ENCODE data around the gene GGCT.

The GGCT gene

DNA sequence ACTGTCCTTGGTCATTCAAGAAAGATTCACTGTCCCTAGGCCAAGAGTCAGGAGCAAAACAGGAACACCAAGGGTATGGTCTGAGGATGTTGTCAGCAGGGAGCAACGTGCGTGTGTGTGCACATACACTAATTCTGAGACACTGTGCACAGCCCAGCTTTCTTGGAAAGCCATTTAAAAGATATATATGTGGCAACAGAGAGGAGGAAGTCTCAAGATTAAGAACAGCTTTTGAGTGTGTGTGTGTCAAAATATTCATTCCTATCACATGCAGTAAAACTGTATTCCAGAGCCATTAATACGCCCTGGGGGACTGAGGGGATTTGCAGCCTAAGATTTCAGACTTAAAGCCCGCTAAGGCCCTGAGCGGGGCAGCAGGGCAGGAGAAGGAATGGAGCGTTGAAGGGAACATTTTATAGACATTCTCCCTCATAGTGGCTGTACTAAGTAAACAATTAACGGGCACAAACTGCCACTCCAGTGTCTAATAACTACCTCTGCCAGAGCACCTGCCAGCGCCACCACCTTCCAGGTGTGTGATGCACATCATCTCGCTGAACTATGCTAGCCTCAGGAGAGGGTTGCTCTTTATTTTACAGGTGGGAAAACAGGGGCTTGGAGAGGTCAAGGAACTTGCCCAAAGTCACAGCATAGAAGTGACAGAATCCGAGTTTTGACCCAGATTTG lies 28.0 kb downstream of the GGCT start:
- FAIRE-seq: no peak

DNA sequence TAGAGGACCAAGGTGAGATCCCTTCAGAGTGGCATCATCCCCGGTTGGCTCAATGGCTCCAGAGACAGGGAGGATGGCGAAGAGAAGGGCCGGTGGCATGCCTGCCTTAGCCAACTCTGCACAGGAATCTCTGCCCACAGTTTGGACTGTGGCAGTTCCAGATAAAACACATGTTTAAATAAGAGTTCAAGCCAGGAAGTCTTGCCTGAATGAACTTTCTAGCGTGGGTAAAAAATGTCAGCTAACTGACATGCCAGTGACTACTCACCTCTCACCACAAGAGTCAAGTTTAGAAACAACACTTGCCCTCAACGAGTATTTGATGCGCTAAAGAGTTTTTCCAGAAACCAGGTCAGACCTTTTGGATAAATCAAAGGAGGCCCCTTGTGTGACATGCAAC lies 29.0 kb downstream of the GGCT start:
- FAIRE-seq: no peak

DNA sequence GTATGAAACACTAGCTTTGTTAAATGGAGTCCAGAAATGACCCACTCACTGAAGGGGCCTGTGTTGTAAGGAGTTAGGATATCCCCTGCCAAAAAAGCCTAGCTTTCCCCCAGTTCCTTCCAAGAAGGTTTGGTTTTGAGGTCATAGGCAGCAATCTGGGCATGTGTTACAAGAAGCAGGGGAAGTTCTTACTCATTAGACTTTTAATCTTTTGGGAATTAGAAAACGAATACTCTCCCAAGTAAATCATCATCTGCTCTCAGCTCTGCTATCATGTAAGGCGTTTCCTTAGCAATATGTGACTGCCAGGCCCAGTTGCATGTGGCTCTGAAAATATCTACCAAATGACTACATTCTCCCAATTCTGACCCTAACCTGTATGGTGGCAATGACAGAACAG lies 29.7 kb downstream of the GGCT start:
- FAIRE-seq: no peak

DNA sequence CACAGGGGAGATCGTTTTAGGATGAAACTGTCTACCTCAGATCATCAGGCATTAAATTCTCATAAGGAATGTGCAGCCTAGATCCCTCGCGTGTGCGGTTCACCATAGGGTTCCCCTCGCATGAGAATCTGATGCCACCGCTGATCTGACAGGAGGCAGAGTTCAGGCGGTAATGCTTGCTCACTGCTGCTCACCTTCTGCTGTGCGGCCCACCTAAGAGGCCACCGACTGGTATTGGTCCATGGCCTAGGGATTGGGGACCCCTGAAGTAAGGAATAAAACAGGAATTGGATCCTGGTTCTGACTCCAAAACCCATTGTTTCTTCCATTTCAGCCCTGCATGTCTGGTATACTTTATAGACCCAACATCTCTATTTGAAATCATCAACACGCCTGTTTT lies 30.1 kb downstream of the GGCT start:
- FAIRE-seq: no peak

DNA sequence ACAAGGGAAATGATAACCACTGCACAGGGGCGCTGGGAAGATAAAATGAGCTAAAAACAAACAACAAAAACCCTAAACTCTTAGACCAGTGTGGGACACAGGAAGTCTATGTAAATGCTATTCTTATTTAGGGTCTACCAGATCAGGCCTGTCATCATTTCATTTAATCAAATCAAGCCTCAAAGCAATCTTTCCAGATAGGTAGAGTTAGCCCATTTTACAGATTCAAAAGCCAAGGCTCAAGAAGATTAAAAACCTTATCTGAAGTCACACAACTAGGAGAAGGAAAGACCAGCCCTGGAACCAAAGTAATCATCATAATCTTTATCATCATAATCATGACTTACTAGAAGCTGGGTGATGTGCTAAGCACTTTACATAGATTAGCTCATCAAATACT lies 30.7 kb downstream of the GGCT start:
- no peak for FAIRE-seq

DNA sequence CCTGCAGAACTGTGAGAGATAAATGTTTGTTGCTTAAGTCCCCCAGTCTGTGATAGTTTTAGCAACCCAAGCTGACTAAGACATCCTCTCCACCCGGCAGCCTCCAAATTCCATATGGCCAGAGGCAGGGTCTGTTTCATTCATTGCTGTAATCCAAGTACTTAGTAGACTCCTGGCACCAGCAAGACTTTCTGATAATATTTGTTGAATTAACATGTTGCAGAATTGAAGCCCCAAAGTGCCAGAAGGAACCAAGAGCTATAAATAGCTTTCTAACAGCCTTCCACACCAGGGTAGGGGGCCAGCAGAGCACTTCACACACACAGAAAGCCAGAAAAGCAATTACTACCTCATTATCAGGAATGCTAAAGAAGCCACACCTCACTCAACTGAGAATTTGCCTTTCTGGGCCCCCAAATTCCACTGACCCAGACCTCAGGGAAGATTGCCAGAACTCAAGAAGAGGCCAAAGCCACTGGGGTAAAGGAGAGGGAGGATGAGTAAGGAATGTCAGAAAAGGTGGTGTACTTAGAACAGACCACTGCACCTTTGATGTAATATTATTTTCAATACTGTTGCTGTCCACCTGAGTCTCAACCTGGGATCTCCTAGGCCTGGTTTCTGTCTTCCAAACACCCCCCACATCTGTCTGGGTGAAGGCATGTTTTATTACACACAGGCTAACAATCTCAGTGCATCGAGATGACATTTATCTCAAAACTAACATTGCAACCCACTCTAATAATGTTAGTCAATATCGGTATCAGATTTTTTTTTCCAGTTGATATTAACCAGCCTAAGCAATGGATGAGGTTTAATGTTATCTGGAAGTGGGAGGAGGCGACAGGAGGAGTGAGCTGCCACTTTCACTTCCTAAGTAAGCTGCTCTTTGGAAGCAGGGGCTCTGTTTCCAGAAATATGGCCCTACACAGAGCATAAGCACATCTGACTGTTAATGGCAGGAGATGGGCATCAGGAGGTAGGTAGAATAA lies 31.5 kb downstream of the GGCT start:
- no peak for FAIRE-seq

DNA sequence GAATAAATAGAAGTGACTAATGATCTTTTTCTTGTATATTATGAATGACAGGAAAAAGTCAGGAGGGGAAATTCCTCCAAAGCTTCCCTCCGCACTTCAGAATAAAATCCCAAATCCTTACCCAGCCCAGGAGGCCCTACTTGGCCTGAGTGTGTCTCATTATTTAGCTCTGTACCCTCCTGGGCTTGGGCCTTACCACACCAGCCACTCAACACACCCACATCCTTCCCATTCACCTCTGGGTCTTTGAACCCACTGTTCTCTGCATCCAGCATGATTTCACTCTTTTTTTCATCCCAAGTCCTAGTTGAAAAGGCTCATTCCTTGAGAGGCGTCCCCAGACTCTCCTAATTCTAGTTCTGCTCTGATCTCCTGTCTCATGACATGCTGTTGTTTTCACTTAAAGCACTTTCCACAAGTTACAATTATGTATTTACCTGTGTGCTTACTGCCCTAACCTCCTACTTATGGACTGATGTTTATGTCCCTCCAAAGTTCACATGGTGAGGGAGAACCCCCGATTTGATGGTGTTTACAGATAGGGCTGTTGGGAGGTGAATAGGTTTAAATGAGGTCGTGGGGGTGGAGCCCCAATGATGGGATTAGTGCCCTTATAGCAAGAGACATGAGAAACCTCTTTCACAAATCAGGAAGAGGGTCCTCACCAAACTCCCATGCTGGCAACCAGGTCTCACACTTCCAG lies 32.4 kb downstream of the GGCT start:
- no peak for FAIRE-seq

DNA sequence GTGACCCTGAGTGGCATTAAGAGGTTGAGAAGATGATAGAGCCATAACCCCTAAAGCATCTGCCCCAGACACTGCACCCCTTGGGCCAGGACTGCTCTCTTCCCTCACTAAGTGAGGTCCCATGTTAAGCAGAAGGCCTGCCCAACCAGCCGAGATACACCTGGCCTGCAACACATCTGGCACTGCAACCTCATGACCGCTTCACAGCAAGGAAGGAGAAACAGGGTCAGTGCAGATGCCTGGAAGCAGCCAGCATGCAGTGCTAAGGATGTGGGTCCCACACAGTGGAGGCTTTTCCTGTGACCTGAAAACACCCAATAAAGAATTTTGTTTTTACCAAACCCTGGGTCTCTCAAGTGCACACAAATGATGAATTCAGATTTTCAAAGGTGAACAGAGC lies 33.4 kb downstream of the GGCT start:
- FAIRE-seq: no peak

DNA sequence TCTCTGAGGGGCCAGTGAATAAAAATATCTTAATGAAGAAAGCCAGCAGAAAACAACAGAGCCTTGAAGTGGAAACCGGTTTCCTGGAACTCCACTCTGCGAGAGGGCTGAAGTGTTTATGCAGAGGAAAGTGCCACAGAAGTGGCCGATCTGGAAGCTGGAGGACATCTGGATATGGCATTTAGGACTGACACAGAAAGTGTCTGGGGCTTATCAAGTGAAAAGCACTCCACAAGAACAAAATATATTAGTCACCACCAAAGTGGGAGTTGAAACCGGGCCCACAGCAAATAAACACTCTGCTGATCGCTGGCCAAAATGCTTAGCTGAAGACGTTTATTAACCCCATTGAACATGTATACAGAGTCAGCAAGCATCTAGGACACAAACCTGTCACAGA lies 33.9 kb downstream of the GGCT start:
- FAIRE-seq: no peak

DNA sequence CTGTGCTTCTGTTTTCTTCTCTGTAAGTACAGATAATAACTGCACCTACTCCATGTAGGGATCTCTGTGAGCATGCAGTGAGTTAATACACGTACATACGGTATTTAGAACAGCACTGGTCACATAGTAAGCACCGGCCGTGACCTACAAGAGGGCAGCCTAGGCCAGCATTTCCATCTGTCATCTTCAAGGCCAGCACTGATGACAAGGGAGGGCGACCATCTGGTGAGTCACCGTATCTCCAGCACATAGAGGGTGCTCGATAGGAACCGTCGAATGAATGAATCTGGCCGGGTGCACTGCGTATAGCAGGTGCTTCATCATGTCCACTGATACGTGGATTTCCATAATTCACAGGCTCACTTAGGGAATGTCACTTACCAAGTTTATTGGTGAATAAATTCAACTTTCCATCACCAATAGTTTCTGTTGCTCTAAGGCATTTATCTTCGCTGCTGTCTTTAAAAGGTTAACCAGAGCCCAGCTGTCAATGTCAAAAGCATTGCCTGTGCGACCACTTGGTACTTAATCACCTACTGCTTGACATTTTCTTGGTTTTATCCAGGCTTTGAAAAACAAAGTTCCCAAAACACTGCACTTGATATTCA lies 34.4 kb downstream of the GGCT start:
- FAIRE-seq: no peak

DNA sequence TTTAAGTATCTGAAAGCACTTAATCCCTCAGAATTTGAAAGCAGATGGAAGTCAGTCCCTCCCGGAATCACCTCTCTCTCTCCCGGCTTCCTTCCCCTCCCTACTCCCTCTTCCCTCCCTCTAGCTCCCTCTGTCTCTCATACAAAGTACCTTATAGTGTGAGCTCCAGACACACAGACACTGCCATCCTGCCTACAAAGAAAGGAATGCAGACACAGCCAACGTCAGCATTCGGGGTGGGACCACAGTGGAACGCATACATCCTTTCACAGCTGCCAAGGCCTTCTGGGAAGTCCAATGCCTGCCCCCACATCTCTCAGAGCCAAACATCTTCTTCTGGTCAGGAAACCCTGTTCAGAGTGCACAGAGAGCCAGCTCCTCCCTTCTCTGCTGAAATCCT lies 35.3 kb downstream of the GGCT start:
- FAIRE-seq: no peak

DNA sequence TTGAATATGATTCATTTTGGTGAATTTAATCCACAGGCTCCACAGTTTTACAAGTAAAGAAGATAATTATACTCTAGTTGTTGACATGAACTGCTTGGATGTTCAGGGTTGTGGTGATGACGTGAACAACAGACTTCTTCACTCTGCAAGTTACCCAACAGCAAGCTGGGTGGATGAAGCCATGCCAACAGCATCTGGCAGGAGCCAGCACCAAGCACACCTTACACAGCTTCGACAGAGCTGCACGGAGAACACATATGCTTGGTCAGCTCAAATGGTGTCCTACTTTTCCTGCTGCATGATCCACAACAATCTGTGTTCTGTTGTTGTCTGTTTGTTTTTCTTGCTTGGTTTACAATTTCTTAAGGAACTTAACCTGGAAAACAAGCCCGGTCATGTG lies 35.8 kb downstream of the GGCT start:
- FAIRE-seq: no peak

DNA sequence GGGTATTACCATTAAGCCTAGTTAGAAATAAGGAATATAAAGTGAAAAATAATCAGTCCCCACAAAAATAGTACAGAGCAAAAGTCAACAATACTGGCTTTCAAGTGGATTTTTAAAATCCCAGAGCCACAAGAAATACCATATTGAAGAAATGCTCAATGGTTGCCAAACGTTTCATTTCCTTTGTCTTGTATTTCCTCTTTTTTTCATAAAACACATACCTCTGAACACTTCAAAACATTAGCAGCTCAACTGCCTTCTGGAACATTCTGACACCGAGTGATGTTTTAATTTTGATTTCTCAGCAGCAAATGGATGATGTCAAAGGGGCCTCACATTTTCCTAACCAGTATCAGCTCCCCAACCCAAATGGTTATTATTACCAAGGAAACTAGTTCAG lies 36.6 kb downstream of the GGCT start:
- FAIRE-seq: no peak

DNA sequence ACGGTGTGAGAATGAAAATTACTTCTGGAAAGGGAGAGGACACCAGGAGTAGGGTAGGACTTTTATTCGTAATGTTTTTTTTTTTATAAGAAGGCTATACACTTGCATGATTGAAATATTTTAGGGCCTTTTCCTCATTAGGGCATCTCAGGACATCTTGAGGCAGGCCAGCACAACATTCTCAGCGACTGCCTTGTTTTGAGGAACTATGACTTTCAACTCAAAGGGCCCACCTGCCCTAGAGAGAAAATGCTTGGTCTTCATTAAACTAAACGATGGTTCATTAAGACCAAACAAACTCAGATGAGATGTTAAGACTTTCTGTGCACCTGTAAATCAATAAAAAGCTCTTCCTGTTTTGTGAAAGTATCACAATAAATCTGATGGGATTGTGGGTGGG lies 37.4 kb downstream of the GGCT start:
- FAIRE-seq: no peak

DNA sequence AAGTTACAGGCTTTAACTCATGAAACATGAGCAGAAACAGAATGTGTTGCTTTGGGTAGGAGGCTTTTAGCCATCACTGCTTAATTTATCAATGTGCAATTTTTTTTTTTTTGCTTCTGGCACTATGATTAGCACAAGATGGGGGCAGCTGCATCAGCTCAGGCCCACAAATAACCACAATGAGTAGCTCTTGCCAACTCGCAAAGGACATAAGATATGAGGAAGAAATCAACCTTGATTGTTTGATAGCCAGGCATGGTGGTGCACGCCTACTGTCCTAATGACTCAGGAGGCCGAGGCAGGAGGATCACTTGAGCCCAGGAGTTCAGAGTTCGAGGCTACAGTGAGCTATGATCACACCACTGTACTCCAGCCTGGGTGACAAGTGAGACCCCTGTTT lies 38.4 kb downstream of the GGCT start:
- FAIRE-seq: no peak

DNA sequence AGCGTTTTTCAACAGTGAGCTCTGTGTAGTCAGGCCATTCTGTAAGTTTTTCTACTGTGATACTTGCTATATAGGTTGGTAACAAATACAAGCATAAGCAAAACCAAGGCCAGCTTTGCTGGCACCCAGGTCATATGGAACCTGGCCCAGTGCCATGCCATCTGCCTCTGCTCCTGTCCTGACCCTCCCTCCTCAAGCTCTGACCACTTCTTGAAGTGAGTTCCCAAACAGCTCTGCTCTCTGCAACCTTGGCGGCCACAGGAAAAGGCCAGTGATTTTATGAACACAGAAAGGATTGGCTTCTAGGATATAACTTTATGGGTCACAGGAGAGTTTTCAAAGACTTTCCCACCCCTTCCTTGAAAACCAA lies 38.8 kb downstream of the GGCT start:
- FAIRE-seq: no peak

DNA sequence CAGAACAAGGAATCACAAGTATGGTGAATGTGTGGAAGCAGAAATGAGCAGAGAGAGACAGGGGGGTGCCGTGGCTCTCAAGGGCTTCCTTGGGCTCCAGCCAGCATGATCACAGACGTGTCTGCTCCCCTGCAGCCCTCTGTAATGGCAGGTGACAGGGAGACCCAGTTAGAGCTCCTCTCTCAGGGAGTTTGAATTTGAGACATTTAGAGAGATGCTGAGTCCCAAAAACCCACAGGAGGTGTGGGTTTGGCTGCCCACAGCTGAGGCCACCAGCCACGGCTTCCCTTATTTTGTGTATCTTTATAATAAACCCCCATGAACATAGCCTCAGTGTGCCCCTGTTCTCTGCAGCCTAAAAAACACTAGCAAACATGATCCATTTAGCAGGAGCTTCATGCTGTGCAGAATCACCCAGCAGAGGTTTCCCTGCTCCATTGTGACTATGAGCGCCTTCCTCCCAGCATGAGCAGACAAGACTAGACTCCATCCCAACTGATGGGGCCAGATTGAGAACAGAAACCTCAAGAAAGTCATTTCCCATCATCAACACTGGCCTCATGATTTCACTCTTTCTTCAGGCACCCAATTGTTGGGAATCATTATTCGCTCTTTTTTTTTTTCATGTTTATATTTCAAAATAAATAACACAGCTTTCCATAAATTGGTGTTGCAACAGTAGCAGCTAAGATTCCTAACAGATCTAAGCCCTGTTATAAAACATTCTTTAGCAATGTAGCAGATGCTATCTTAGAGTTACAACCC lies 39.4 kb downstream of the GGCT start:
- no peak for FAIRE-seq

DNA sequence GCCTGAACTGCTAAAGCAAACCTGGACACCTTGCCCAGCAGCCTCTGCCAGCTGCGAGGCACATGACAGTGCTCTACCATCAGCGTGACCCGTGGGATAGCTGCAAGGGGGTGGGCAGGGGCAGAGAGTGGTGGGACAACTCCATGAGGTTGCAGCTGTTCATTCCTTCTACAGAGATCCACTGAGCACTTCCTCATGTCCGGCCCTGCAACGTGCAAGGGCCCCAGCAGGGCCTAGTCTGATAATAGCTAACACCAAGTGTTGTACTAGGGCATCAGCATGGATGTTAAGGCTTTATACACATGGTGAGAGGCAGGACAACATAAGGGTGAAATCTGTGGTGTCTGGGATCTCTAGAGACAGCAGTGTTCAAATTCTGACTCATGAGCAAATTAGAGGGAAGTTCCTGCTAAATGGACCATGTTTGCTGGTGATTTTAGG lies 40.4 kb downstream of the GGCT start:
- no peak for FAIRE-seq

DNA sequence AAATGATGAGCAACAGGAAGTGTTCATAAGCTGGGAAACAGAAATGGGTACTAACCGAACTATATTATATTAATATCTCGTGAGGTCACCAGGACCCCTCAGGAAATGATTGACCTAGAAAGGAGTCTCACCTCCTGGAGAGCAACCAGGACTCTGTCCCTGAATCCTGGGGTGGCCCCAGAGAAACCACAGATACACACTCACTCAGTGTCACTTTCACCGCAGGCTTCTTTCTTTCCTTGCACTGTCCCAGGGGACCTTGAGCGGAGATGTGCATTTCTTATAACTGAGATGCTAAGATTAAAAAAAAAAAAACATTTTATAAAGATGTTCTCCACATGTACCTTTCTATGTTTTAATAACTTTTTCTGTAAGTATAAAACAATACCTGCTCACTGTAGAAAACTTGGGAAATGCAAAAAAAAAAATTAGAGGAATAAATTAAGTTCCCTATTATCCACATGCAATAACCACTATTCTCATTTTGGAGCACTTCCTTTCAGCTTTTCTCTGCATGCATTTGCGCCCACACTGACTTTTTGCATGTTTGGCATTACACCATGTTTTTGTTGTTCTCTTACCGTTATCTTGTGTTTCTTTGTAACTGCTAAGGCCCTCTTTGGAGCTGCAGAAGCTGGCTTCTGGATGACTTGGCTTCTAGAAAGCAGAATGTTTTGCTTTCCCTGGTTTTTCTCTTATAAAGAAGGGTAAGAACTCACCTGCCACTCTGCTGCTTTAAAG lies 41.1 kb downstream of the GGCT start:
- FAIRE-seq: no peak

DNA sequence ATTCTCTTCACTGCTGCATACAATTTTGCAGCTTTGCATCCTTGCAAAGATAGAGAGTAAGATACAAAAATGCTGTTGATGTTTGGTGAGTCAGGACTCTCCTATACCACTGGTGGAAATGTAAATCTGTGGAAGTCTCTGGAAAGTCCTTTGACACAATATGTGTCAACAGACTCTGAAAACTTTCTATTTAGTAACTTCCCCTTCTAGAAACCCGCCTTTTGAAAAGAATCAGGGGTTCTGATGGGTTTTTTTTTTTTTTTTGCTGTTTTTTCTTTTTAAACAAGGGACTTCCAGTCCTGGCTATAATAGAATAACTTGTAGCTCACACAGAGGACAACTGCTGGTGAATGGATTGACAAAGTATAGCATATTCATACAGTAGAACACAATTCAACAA lies 42.5 kb downstream of the GGCT start:
- no peak for FAIRE-seq

DNA sequence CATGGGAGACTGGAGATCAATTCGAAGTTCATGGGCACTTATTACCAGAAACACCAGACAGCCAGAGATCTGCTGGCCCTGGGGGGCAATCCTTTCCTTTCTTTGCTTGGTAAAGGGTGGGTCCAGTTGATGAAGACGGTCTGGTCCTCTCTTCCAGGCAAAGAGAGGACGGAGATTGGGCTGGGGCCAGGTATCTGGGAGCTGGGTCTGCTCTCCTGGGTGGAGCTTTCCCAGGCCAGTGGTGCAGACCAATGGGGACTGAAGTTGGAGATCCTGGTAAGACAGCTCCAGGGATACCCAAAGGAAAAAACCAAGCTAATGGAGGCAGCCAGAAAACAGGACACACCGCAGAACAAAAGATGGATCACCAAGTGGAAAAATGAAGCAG lies 44.4 kb downstream of the GGCT start:
- FAIRE-seq: no peak
